Peyer's patch (tissue), 4 donors: Measurements from ENCODE around the gene CCDC157.

ENCODE experiments used
- POLR2A ChIP-seq, 2 donors: fragments of 450-650 bp; IDR thresholded peaks; one replicate each; pipeline ENCODE4 v1.5.1; 2017; ENCODE audit warnings: antibody characterized with exemption in 2 of 2, mild to moderate bottlenecking in 2 of 2, moderate library complexity in 2 of 2
- TF ChIP-seq, protein P1 (sequence below), 6 experiments: fragments of 450-650 bp in 4 of 6; fragments of 200-600 bp in 2 of 6; sonication (generic) in 1 of 6; IDR thresholded peaks; one replicate each; pipeline ENCODE4 v1.5.1; 2017 to 2019; ENCODE audit warnings: antibody characterized with exemption in 6 of 6, mild to moderate bottlenecking in 3 of 6, moderate library complexity in 1 of 6

DNA sequence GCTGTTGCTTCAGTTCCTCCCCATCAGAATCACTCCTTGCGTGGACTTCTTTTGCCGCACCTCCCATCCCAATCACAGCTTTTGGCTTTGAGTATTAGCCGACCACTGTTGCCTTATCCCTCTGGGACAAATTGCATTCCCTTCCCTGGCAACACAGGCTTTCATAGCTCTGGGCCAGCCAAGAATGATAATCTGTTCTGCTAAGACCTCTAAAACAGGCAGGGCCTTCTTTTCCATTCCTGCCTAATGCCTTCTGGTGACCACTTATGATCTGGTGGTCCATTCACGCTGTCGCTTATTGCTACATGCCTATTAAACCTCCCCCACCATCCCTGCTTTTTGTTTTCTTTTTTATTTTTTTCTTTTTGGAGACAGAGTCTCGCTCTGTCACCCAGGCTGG is 49.6 kb downstream of the CCDC157 start:
- TF ChIP-seq, protein P1, sequence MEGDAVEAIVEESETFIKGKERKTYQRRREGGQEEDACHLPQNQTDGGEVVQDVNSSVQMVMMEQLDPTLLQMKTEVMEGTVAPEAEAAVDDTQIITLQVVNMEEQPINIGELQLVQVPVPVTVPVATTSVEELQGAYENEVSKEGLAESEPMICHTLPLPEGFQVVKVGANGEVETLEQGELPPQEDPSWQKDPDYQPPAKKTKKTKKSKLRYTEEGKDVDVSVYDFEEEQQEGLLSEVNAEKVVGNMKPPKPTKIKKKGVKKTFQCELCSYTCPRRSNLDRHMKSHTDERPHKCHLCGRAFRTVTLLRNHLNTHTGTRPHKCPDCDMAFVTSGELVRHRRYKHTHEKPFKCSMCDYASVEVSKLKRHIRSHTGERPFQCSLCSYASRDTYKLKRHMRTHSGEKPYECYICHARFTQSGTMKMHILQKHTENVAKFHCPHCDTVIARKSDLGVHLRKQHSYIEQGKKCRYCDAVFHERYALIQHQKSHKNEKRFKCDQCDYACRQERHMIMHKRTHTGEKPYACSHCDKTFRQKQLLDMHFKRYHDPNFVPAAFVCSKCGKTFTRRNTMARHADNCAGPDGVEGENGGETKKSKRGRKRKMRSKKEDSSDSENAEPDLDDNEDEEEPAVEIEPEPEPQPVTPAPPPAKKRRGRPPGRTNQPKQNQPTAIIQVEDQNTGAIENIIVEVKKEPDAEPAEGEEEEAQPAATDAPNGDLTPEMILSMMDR (IDR thresholded peaks at IDR 0.05): no peak
- TF ChIP-seq POLR2A (IDR thresholded peaks at IDR 0.05): no peak
